Smooth muscle cell (in vitro differentiated cells): ENCODE data around the gene GLB1L2. TPM values are rescaled to one million over a fixed set of nuclear protein-coding genes. Genes with fewer than 3 reads are reported as not detected.

ENCODE experiments used
- DNase-seq: peaks from one replicate; lab custom pipeline; 2025; ENCODE audit not compliant: unreplicated experiment; lab: John Stamatoyannopoulos, UW
- H2AFZ ChIP-seq: fragments of 200-600 bp; sonication (generic); 2 replicates; pipeline ENCODE4 v1.6.0; 2016; ENCODE audit warnings: antibody characterized with exemption, low read depth, mild to moderate bottlenecking
- H3F3A ChIP-seq: fragments of 200-600 bp; sonication (generic); 2 replicates; pipeline ENCODE4 v1.6.0; 2017; ENCODE audit warnings: antibody characterized with exemption, low read depth
- H3K27ac ChIP-seq: fragments of 200-600 bp; sonication (generic); 2 replicates; pipeline ENCODE4 v1.5.1; 2016; ENCODE audit warnings: low read depth, mild to moderate bottlenecking
- H3K27me3 ChIP-seq: fragments of 200-600 bp; sonication (generic); 2 replicates; pipeline ENCODE4 v1.6.1; 2016; ENCODE audit warnings: low read depth, mild to moderate bottlenecking
- H3K36me3 ChIP-seq: fragments of 200-600 bp; sonication (generic); 2 replicates; pipeline ENCODE4 v1.5.1; 2016; ENCODE audit warnings: low read depth
- H3K4me1 ChIP-seq: fragments of 200-600 bp; sonication (generic); 2 replicates; pipeline ENCODE4 v1.5.1; 2016; ENCODE audit warnings: low read depth
- H3K4me2 ChIP-seq: fragments of 200-600 bp; sonication (generic); 2 replicates; pipeline ENCODE4 v1.6.0; 2016; ENCODE audit warnings: mild to moderate bottlenecking
- H3K4me3 ChIP-seq: fragments of 200-600 bp; sonication (generic); 2 replicates; pipeline ENCODE4 v1.5.1; 2016; ENCODE audit warnings: mild to moderate bottlenecking
- H3K79me2 ChIP-seq: fragments of 200-600 bp; sonication (generic); 2 replicates; pipeline ENCODE4 v1.6.0; 2016; ENCODE audit warnings: low read depth, mild to moderate bottlenecking
- H3K9ac ChIP-seq: fragments of 200-600 bp; sonication (generic); 2 replicates; pipeline ENCODE4 v1.6.0; 2016; ENCODE audit warnings: low read depth
- H3K9me3 ChIP-seq: fragments of 200-600 bp; sonication (generic); replicated peaks from 2 replicates; pipeline ENCODE4 v1.5.1; 2016; ENCODE audit warnings: low read depth
- H4K20me1 ChIP-seq: fragments of 200-600 bp; sonication (generic); 2 replicates; pipeline ENCODE4 v1.6.0; 2016; ENCODE audit warnings: low read depth
- WGBS: methylation state at CpG from one replicate; pipeline ENCODE4 v1.1.7; 2016; ENCODE audit warnings: low lambda C conversion rate; 5-methylcytosine and 5-hydroxymethylcytosine counted together
- polyA plus RNA-seq: library from polyadenylated mRNA; unstranded; fragments of >200 nt; fragmentation: Nextera tagmentation; extraction: Ambion mirVana; gene quantifications from 2 replicates; pipeline ENCODE4 v1.2.1, GENCODE V29; 2016
- total RNA-seq: library from RNA; depleted of rRNA; stranded (reverse); fragments of >200 nt; gene quantifications from 2 replicates; pipeline ENCODE4 v1.2.3, GENCODE V29; 2014
- TF ChIP-seq, protein P1 (sequence below): fragments of 200-600 bp; sonication (generic); IDR thresholded peaks from 2 replicates; pipeline ENCODE4 v1.5.1; 2017; ENCODE audit warnings: borderline replicate concordance, mild to moderate bottlenecking, antibody characterized with exemption; ENCODE audit not compliant: insufficient read depth, poor library complexity, severe bottlenecking

Gene GLB1L2
- total and polyA plus RNA-seq, 2 experiments from 2014 or later = 0.40 to 0.83 TPM

DNA sequence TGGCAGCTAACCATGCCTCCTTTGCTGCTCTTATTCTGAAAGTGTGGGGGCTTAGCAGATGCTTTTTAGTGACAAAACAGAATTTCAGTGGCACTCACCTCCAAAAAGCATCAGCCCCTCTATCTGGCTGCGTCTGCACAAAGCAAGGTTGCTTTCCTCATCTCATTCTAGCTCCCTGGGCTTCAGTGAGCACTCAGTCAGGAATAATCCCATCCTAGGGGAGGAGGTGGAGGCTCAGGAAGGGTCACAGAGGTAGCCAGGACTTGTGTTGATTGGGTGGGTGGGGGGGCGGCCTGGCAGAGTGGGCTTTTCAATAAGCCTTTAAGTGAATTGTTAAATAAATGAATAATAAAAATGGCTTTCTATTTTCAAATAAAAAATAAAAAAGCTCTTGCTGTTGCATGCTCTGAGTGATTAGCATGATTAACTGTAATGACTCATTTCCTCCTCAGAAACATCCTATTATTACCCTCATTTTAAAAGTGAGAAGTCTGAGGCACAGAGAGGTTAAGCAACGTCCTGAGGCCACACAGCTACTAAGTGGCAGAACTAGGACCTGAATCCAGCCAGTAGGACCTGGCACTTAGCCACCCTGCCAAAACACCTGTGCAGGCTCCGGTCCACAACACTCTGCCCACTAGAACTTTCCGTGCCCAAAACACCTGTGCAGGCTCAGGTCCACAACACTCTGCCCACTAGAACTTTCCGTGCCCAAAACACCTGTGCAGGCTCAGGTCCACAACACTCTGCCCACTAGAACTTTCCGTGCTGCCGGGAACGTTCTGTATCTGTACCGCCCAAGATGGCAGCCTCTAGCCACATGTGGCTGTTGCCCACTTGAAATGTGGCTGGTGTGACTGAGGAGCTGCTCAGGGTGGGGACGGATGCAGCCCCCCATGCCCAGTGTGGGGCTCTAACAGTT is 74.7 kb downstream of the GLB1L2 start:
- peaks cover 40% of the 10 kb centered on the region for H3K27me3 ChIP-seq
- WGBS = 90% methylated on average over 11 of the region's 11 CpGs

DNA sequence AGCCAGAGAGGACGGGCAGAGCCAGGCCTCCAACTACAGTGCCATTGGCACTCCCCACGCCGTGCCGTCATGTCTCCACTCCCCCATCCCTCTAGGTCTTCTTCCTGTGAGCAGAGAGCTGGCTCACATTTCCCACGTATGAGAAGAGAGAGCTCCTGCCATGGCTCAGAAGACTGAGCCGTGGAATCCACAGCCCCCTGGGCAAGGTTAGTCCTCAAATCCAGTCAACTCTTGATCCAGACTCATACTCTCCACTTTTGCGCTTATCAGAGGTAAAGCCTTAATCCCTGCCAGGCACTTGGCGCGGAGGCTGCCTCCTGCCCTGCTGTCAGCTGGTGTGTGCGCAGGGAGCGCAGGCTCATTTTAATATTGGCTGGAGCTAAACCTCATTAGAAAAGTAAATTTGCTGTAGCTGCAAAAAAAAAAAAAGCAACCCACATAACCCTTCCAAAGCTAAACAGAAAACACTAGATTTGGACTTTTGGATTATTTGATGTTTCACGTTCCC is 75.6 kb downstream of the GLB1L2 start:
- H3K27ac ChIP-seq = no peak overlapping the region
- no peaks in the 10 kb centered on the region for H3K79me2 ChIP-seq
- no peak overlapping the region for H3K4me2 ChIP-seq
- H3K9ac ChIP-seq = no peak overlapping the region
- H2AFZ ChIP-seq = no peak overlapping the region
- no peaks in the 10 kb centered on the region for H3K36me3 ChIP-seq
- H3K9me3 ChIP-seq = no peaks in the 10 kb centered on the region
- TF ChIP-seq, protein P1, sequence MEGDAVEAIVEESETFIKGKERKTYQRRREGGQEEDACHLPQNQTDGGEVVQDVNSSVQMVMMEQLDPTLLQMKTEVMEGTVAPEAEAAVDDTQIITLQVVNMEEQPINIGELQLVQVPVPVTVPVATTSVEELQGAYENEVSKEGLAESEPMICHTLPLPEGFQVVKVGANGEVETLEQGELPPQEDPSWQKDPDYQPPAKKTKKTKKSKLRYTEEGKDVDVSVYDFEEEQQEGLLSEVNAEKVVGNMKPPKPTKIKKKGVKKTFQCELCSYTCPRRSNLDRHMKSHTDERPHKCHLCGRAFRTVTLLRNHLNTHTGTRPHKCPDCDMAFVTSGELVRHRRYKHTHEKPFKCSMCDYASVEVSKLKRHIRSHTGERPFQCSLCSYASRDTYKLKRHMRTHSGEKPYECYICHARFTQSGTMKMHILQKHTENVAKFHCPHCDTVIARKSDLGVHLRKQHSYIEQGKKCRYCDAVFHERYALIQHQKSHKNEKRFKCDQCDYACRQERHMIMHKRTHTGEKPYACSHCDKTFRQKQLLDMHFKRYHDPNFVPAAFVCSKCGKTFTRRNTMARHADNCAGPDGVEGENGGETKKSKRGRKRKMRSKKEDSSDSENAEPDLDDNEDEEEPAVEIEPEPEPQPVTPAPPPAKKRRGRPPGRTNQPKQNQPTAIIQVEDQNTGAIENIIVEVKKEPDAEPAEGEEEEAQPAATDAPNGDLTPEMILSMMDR = no peak
- 86% methylated on average over 12 of the region's 12 CpGs for WGBS
- H3K4me3 ChIP-seq = no peak overlapping the region
- peaks cover 44% of the 10 kb centered on the region for H3K27me3 ChIP-seq
- H3K4me1 ChIP-seq = peaks cover 3% of the 10 kb centered on the region
- DNase-seq = no peak
- H3F3A ChIP-seq = no peaks in the 10 kb centered on the region
- no peaks in the 10 kb centered on the region for H4K20me1 ChIP-seq

More for the DNA sequence above, 74.7 kb downstream of the GLB1L2 start:
- peaks cover 3% of the 10 kb centered on the region for H3K4me1 ChIP-seq
- no peak overlapping the region for H3K4me2 ChIP-seq
- H2AFZ ChIP-seq = no peak overlapping the region
- H3K4me3 ChIP-seq = no peak overlapping the region
- H3K9ac ChIP-seq = no peak overlapping the region
- H3K36me3 ChIP-seq = no peaks in the 10 kb centered on the region
- H3K27ac ChIP-seq = no peak overlapping the region
- no peaks in the 10 kb centered on the region for H3F3A ChIP-seq
- TF ChIP-seq, protein P1 = no peak
- H3K9me3 ChIP-seq = no peaks in the 10 kb centered on the region
- no peaks in the 10 kb centered on the region for H4K20me1 ChIP-seq
- no peak for DNase-seq
- no peaks in the 10 kb centered on the region for H3K79me2 ChIP-seq

DNA sequence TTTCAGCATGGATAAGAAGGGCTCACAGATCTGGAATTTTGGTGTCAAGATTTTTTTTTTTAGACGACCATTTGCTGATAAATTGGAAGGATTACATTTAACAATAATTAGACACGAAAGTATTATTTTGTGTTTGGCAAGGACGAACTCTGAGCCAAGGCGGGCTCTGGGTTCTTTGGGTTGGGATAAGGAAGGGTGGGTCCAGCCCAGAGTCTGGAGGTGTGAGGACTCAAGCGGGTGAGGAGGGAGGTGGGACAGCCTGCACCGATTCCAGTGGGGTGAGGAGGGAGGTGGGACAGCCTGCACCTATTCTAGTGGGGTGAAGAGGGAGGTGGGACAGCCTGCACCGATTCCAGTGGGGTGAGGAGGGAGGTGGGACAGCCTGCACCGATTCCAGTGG is 76.1 kb downstream of the GLB1L2 start:
- WGBS = 78% methylated on average over 7 of the region's 8 CpGs
- peaks cover 50% of the 10 kb centered on the region for H3K27me3 ChIP-seq

More for the DNA sequence above, 76.1 kb downstream of the GLB1L2 start:
- no peak overlapping the region for H3K27ac ChIP-seq
- H4K20me1 ChIP-seq = no peaks in the 10 kb centered on the region
- no peak overlapping the region for H3K9ac ChIP-seq
- H3K79me2 ChIP-seq = no peaks in the 10 kb centered on the region
- H3K4me1 ChIP-seq = peaks cover 3% of the 10 kb centered on the region
- no peak overlapping the region for H3K4me2 ChIP-seq
- no peaks in the 10 kb centered on the region for H3F3A ChIP-seq
- H3K36me3 ChIP-seq = no peaks in the 10 kb centered on the region
- H3K9me3 ChIP-seq = no peaks in the 10 kb centered on the region
- no peak overlapping the region for H2AFZ ChIP-seq
- H3K4me3 ChIP-seq = no peak overlapping the region
- no peak for DNase-seq
- TF ChIP-seq, protein P1 = no peak
